Natural killer cell (primary cell): ENCODE measurements around the gene UTS2R. TPM values are rescaled to one million over a fixed set of nuclear protein-coding genes. Genes with fewer than 3 reads are reported as not detected.

ENCODE experiments used
- ATAC-seq, 3 donors: fragments of 150-1000 bp in 2 of 3; fragments of 200-7000 bp in 1 of 3; cut with Tn5 transposase; 1 replicate in 1 of 3; 2 replicates in 2 of 3; pipeline ENCODE4 v1.10.0; 2021; ENCODE audit warnings: mild to moderate bottlenecking in 2 of 3, moderate library complexity in 2 of 3
- DNase-seq, 2 donors: peaks; one replicate each; pipeline versions ENCODE4 v3.0.0 to v3.0.0-alpha.2; 2013 to 2021; ENCODE audit warnings: mixed read lengths in 1 of 2
- H3K27ac ChIP-seq: one replicate; pipeline ENCODE4 v1.5.1; 2013; ENCODE audit warnings: mild to moderate bottlenecking, low read length
- H3K27me3 ChIP-seq: one replicate; pipeline ENCODE4 v1.6.1; 2013; ENCODE audit warnings: low read length; ENCODE audit not compliant: control insufficient read depth, insufficient read depth
- H3K36me3 ChIP-seq: one replicate; pipeline ENCODE4 v1.6.1; 2013; ENCODE audit warnings: low read length; ENCODE audit not compliant: control insufficient read depth, insufficient read depth
- H3K4me1 ChIP-seq: one replicate; pipeline ENCODE4 v1.6.1; 2013; ENCODE audit warnings: low read length; ENCODE audit not compliant: control insufficient read depth, insufficient read depth
- H3K4me3 ChIP-seq: one replicate; pipeline ENCODE4 v1.5.1; 2013; ENCODE audit warnings: low read length
- H3K9me3 ChIP-seq: one replicate; pipeline ENCODE4 v1.6.1; 2013; ENCODE audit warnings: low read length; ENCODE audit not compliant: control insufficient read depth, insufficient read depth
- H3K27ac Mint-ChIP-seq, 2 donors: one replicate each; pipeline ENCODE4 v1.8.0; 2022; ENCODE audit warnings: mild to moderate bottlenecking in 2 of 2, mixed read lengths in 2 of 2, moderate library complexity in 1 of 2
- H3K27me3 Mint-ChIP-seq, 2 donors: one replicate each; pipeline ENCODE4 v1.8.0; 2022; ENCODE audit warnings: low read depth in 2 of 2, mixed read lengths in 2 of 2
- H3K36me3 Mint-ChIP-seq: one replicate; pipeline ENCODE4 v1.8.0; 2022; ENCODE audit warnings: mixed read lengths
- H3K4me1 Mint-ChIP-seq, 2 donors: one replicate each; pipeline ENCODE4 v1.8.0; 2022; ENCODE audit warnings: mixed read lengths in 2 of 2
- H3K4me3 Mint-ChIP-seq: one replicate; pipeline ENCODE4 v1.8.0; 2022; ENCODE audit warnings: mild to moderate bottlenecking, moderate library complexity, mixed read lengths
- H3K9me3 Mint-ChIP-seq, 2 donors: one replicate each; pipeline ENCODE4 v1.8.0; 2022; ENCODE audit warnings: mixed read lengths in 2 of 2
- WGBS: methylation state at CpG from one replicate; pipeline ENCODE4 v1.1.7; 2013; ENCODE audit warnings: missing lambda C conversion rate; ENCODE audit not compliant: insufficient coverage; 5-methylcytosine and 5-hydroxymethylcytosine counted together
- intact Hi-C: fragments of 100-400 bp; cut with micrococcal nuclease; formaldehyde crosslinking; loops from one replicate; pipeline ENCODE4 v1.14.2; 2022
- total RNA-seq, 4 donors: library from RNA; stranded (reverse); fragments of 120-200 nt in 1 of 4; gene quantifications; one replicate each; pipeline versions ENCODE4 v1.2.3 to v1.2.4, GENCODE V29; 2013 to 2022
- TF ChIP-seq, protein P1 (sequence below): fragments of 200-600 bp; IDR thresholded peaks from one replicate; pipeline ENCODE4 v1.8.0; 2022; ENCODE audit warnings: antibody characterized with exemption

UTS2R gene
- total RNA-seq, 3 donors from 2014 or later (not counting 1 experiment from before 2014, with no cell fraction given), result 0.28 TPM; not detected in 2

DNA sequence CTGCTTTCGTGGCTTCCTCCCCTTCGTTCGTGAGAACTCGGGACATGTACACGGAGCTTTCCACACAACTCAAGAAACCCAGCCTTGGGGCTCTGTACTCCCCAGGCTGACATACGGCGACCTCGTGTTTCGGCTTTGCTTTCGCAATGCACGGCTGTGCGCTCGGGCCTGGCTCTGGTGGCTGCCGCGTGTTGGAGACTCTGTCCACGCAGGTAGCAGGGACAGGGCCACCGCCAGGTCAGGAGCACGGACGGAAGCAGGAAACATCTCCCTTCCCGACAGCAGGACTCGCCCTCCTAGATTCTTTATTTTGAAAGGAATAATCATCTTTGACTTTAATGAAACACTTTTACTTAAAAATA is 17.3 kb downstream of the UTS2R start:
- Mint-ChIP-seq H3K9me3 (no peaks in the 10 kb centered on the region), H3K27ac (no peak overlapping the region), H3K36me3 (no peaks in the 10 kb centered on the region), H3K4me1 (peaks cover 0 to 7% of the 10 kb centered on the region in 2 donors), H3K4me3 (no peak overlapping the region), H3K27me3 (peaks cover 0 to 5% of the 10 kb centered on the region in 2 donors)
- Histone ChIP-seq H3K4me1 (peaks cover 5% of the 10 kb centered on the region), H3K9me3 (no peaks in the 10 kb centered on the region), H3K27ac (no peak overlapping the region), H3K4me3 (no peak overlapping the region), H3K36me3 (peaks cover 11% of the 10 kb centered on the region), H3K27me3 (peaks cover 15% of the 10 kb centered on the region)
- ATAC-seq (no peak), DNase-seq (no peak)
- TF ChIP-seq, protein P1, sequence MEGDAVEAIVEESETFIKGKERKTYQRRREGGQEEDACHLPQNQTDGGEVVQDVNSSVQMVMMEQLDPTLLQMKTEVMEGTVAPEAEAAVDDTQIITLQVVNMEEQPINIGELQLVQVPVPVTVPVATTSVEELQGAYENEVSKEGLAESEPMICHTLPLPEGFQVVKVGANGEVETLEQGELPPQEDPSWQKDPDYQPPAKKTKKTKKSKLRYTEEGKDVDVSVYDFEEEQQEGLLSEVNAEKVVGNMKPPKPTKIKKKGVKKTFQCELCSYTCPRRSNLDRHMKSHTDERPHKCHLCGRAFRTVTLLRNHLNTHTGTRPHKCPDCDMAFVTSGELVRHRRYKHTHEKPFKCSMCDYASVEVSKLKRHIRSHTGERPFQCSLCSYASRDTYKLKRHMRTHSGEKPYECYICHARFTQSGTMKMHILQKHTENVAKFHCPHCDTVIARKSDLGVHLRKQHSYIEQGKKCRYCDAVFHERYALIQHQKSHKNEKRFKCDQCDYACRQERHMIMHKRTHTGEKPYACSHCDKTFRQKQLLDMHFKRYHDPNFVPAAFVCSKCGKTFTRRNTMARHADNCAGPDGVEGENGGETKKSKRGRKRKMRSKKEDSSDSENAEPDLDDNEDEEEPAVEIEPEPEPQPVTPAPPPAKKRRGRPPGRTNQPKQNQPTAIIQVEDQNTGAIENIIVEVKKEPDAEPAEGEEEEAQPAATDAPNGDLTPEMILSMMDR, result no peak
- intact Hi-C loops, result no loop called here
- WGBS, result 88% methylated on average over 21 of the region's 21 CpGs

DNA sequence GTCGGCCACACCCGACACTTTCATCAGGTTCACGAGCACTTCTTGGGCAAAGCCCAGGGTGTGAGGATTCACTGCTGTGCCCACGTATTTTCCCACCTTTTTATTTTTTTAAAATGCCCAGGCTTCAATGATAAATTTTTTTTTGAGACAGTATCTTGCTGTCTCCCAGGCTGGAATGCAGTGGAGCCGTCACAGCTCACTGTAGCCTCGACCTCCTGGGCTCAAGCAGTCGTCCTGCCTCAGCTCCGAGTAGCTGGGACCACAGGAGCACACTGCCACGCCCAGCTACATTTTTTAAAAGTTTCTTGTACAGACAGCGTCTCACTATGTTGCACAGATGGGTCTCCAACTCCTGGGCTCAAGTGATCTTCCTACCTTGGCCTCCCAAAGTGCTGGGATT is 17.8 kb downstream of the UTS2R start:
- TF ChIP-seq, protein P1, result no peak
- ATAC-seq (no peak), DNase-seq (no peak)
- Histone ChIP-seq H3K27ac (no peak overlapping the region), H3K4me1 (peaks cover 5% of the 10 kb centered on the region), H3K27me3 (peaks cover 15% of the 10 kb centered on the region), H3K36me3 (peaks cover 11% of the 10 kb centered on the region), H3K4me3 (no peak overlapping the region), H3K9me3 (no peaks in the 10 kb centered on the region)
- H3K27me3 Mint-ChIP-seq, result peaks cover 0 to 5% of the 10 kb centered on the region in 2 donors
- H3K27ac Mint-ChIP-seq, result no peak overlapping the region
- H3K4me3 Mint-ChIP-seq, result no peak overlapping the region
- intact Hi-C loops, result no loop called here
- H3K4me1 Mint-ChIP-seq, result peaks cover 0 to 7% of the 10 kb centered on the region in 2 donors
- H3K9me3 Mint-ChIP-seq, result no peaks in the 10 kb centered on the region
- no peaks in the 10 kb centered on the region for H3K36me3 Mint-ChIP-seq
- WGBS, result 91% methylated on average over 10 of the region's 10 CpGs

DNA sequence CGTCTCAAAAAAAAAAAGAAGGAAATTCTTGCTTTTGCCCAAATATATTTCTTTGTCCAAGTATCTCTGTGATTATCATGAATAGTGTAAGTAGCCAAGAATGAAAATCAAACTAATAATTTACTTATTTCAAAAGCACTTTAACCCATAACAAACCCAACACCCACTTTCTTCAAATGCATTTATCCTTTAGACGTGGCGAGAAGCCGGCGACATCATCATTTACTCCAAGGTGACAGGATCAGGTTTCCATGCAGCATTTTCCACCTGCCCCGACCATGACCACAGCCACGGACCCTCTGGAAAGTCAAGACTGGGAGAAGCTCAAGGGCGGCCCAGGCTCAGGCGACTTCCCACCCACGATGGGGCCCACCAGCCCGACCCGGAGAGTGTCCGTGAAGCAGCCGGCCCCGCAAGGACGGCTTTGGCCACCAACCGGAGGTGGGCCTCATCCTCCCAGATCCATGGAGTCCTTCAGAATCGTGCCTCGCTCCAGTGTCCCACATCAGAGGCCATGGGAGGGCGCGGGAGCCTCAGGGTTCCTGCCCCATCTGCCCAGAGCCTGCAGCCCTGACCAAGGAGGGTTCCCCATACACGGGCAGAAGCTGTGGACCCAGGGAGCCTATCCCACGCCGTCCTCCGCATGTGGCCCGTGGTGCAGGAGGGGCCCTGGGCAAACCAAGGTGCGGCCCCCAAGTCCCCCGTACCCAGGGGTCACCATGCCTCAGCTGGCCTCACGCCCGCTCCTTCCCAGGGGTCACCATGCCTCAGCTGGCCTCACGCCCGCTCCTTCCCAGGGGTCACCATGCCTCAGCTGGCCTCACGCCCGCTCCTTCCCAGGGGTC is 18.7 kb downstream of the UTS2R start:
- Mint-ChIP-seq H3K36me3 (no peaks in the 10 kb centered on the region), H3K4me1 (peaks cover 0 to 7% of the 10 kb centered on the region in 2 donors), H3K4me3 (no peak overlapping the region), H3K9me3 (no peaks in the 10 kb centered on the region), H3K27me3 (peaks cover 0 to 5% of the 10 kb centered on the region in 2 donors), H3K27ac (no peak overlapping the region)
- Histone ChIP-seq H3K4me3 (no peak overlapping the region), H3K27me3 (peaks cover 11% of the 10 kb centered on the region), H3K4me1 (peaks cover 5% of the 10 kb centered on the region), H3K9me3 (no peaks in the 10 kb centered on the region), H3K36me3 (peaks cover 11% of the 10 kb centered on the region), H3K27ac (no peak overlapping the region)
- 95% methylated on average over 28 of the region's 34 CpGs for WGBS
- DNase-seq (no peak), ATAC-seq (no peak)
- intact Hi-C loops, result no loop called here
- TF ChIP-seq, protein P1, result no peak
